GM21723 (cell line): Measurements from ENCODE around the gene DPY19L2.
"Not testable (repeated sequence)": the region's sequence is repeated elsewhere in the genome, so short reads cannot be mapped to it uniquely, and the experiment has no call there.

ENCODE experiments used
- ATAC-seq: cut with Tn5 transposase; IDR thresholded peaks from one replicate; pipeline ENCODE4 v1.9.1; 2021; ENCODE audit warnings: mild to moderate bottlenecking, moderate library complexity; ENCODE audit not compliant: unreplicated experiment

Gene DPY19L2

DNA sequence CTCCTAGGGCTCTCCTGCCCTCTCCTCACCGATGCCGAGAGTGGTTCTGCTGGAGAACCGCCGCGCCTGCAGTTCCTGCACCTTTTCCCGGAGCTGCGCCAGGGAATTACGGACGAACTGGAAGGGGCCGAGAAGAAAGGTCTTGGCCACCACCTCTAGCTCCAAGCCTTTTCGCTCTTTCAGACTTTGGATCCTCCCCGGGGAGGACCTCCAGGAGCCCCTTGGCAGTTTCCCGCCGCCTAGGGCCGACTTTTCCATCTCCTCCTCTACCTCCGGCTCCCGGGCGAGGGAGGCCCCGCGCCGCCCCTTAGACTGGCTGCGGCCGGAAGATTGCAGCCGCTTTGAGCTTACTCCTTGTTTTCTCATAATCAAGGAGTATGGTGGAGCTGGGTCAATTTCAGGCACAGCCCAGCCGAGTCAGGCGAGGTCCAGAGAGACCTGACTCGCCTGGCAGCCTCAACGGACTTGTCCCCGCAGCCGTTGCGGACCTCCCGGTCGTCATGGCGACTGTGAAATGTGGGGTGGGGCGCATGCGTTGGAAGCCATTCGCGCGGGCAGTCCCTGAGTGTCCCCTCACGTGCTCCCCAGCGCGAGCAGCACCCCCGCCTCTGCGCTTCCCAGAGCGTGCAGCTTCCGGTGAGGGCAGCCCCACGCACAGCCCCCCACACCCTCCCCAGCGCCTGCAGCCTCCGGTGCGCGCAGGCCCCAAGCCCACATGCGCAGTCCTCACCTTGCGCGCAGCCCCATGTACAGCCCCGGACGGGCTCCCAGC, at the start of gene DPY19L2:
Gene DPY19L2 (minus strand): TSS at position 466 of the 772 bp plus-strand sequence. CDS start 100 bp downstream, at position 366.
- ATAC-seq, result no peak

DNA sequence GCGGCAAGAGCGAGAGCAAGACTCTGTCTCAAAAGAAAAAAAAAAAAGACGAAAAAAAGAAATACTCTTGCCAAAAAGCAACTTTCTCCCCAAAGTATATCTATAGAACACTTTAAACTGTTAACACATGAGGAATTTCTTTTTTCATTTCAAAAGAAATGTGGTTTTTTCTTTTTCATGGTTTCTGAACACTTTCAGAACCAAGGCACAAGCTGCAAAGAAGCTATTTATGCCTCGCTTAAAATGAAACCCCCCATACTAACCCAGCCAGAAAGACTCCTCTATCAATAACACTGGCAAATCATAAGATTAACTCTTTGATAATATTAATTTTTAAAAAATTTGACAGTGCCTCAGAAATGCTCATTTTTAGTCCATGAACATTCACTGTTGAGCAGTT, 48.6 kb upstream of the DPY19L2 start:
- peak; percentile 39 for ATAC-seq

DNA sequence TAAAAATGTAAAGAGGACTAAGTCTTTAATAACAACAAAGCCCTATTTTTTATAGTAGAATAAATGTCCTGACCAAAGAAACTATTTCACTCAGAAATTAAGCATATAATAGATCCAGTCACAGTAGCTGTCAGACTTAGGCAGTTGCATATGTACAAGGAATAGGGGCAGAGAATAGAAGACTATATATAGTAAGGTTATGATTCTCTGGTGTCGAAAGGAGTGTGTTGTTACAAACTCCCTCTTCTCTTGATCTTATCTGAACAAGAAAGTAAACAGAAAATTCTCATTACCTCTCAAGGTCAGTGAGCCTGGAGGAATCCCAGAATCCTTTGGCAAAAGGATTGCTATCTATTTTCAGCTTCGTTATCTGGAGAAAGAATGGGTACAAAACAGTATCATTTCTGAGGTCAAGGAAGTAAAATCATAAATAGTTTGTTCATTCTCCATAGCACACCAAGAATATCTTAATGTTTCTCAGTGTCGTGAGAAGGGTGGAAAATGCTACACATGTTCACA, 46.9 kb upstream of the DPY19L2 start:
- ATAC-seq, result not testable (repeated sequence)

DNA sequence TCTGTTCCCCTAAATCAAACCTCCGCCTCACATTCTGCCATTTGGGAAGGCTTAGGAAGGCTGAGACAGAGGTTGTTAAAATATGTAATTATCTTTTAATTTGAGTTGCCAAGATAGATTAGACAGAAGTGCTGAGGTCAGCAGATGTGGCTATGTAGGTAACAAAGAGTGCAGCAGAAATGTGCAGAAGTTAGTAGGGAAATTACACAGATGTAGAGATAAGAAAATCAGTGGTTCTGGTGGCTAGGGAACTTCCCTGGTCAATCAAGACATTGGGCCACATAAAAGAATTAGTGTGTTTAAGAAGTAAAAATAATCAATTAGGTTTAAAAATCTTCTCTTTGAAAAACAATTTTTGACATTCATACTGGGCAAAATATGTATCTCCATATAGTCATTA, 46.1 kb upstream of the DPY19L2 start:
- not testable (repeated sequence) for ATAC-seq

DNA sequence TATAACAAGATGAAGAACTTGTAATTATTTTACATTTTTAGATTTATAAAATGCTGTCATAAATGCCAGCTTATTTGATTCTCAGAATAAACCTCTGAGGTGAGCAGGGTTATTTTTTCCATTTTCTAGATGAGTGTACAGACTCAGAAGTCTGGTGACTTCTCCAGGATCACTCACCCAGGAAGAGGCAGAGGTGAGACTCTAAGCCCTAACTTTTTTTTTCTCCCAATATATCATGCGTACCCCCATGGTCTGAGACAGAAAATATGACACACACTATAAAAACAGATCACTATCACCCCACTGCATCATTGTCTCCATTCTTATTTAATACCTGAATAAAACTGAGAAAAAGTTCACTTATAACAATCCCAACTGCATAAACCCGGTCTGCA, 45.4 kb upstream of the DPY19L2 start:
- not testable (repeated sequence) for ATAC-seq

DNA sequence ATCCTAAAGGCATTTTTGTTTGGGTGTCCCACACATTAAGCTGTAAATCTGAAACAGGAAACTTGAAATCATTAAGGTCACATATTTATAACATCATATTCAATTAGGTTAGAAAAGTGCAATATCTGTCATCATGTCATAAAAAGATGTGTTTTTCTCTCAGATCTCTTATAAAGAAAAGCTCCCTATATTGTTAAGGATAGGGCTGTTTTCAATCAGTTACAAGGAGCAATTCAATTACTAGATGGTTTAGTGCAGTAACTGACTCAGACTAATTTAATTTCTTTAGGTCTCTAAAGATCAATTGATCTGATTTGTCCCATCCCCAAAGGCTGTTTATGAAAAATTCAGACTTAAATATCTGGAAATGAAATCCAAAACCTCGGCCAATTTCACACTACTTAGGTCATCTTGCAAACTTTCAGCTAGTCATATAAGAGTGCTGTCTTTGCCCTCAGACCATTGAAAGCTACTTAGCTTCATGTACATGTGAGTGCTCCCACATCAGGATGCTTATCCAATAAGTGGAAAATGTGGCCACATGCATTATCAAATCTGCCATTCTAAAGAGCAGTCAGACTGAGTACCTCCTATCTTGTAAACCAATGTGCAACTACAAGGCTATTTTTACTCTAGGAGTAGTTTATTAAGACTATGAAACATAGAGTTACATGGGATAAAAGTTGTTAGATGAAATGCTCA, 44.8 kb upstream of the DPY19L2 start:
- not testable (repeated sequence) for ATAC-seq

DNA sequence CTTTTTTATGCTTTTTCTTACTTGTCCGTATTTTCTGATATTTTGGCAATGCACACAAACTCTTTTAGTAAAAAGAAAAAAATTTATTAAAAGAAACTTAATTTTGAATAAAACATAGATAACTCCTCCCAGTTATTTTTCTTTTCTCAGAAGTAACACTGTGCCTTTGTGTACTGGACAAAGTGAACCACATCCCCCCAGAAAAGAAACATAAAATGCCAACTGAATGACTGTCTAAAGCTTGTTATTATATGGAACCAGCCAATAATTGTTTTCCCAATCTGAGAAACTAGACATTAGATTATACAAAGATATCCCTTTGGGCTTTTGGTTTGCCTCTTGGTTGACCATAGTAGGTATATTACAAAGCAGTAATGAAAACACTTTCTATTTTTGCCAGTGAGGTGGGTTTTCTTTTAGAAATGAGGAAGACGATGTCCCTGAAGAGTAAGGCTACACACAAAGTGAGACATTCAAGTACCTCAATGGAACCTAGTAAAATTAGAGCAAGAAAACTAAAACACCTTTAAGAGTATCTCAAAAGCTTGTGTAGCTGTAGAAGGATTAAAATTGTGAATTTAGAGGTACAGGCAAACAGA, 44.2 kb upstream of the DPY19L2 start:
- ATAC-seq, result not testable (repeated sequence)

DNA sequence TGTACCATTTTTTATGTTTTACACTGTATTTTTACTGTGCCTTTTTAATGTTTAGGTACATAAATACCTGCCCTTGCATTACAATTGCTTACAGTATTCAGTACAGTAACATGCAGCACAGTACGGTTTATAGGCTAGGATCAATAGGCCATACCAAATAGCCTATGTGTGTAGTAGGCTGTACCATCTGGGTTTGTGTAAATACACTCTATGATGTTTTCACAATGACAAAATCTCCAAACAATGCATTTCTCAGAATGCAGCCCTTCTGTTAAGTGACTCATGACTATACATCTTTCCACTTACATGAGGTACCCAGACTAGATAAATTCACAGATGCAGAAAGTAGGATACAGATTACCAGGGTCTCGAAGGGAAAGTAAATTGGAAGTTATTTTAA, 43.0 kb upstream of the DPY19L2 start:
- not testable (repeated sequence) for ATAC-seq

DNA sequence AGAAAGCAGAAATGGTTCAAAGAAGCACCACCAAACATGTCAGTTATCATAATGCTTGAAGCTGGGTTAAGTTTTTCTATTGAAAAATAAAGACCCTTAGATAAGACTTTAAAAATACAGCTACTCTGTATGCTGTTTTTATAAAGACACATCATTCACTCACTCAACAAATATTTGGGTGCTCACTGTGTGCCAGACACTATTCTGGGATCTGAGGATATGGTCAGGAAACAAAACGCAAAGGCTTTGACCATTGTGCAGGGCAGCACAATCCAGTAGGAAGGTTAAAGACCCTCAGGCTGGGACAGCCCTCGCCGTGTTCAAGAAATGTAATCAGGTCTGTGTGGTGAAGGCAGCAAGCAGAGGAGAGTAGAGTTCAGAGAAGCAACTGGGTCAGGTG, 38.0 kb upstream of the DPY19L2 start:
- ATAC-seq, result no peak

DNA sequence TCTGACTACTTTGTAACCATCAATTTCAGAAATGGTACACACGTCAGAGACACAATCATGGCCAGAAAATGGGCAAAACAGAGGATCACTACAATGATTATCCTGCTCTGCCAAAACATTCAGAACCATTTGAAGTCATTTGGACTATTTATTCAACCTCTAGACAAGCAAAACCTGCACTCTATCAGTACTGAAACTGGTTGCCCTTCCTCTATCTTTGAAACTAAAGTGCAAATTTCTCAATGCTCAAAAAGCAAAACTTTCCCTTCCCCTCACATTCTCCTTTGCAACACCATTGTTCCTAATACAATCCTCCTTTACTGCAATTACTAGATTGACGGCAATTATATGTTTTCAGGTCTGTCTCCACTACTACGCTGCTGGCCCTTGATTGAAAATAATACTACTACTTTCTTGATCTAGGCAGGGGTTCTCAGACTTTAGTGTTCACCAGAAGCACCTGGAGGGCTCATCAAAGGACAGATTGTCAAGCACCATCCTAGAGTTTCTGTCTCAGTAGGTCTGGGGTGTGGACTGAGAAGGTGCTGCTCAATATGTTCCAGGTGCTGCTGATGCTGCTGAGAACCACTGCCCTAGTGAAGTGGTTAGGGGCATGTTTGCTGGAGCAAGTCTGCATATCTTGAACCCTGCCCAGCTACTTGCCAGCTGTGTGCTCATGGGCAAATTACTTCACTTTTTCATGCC, 31.5 kb upstream of the DPY19L2 start:
- ATAC-seq, result not testable (repeated sequence)

DNA sequence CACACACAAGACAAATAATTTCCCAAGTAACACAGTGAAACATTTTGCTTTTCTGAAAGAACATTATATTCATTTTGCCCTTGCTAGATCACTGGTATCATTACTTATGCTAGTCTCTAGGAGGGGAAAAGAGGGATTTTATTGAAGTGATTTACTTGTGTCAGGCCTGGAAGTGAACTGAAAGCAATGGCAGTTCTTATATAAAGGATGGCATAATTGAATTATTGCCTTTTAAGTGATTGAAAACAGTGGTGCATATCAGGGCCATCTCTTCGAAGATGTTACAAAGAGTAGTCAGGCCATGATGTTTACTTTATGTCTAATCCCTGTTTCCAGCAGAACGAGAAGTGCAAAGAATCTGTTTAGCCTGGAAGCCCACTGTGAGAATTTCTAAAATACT, 30.7 kb upstream of the DPY19L2 start:
- ATAC-seq, result not testable (repeated sequence)

DNA sequence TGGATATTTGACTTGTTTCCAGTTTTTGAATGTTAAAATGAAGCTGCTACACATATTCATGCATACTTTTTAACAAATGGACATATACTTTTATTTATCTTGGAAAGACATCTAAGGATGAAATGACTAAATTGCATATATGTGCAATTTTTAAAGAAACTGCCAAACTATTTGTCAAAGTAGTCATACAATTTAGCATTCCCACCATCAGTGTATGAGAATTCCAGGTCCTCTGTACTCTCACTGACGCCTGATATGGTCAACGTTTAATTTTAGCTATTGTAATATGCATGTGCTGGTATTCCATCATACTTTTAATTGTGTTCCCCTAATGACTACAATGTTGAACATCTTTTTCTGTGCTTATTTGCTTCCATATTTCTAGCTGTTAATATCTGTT, 22.5 kb upstream of the DPY19L2 start:
- ATAC-seq, result not testable (repeated sequence)

DNA sequence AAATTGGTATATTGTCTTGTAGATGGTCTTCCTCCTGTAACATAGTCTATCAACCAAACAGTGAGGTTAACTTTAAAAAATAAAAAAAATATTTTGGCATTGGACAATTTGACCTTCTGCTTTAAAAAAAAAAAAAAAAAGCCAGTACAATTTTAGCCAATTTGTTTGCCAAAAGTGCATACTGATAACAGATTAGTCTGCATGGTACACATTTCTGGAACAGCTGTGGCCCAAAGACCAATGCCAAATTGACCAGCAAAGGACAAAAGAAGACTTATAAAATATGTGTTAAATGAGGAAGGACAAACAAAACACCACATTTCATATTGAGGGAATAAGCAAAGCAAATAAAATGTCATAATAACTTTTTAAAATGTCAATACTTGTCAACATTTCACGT, 20.8 kb upstream of the DPY19L2 start:
- not testable (repeated sequence) for ATAC-seq

DNA sequence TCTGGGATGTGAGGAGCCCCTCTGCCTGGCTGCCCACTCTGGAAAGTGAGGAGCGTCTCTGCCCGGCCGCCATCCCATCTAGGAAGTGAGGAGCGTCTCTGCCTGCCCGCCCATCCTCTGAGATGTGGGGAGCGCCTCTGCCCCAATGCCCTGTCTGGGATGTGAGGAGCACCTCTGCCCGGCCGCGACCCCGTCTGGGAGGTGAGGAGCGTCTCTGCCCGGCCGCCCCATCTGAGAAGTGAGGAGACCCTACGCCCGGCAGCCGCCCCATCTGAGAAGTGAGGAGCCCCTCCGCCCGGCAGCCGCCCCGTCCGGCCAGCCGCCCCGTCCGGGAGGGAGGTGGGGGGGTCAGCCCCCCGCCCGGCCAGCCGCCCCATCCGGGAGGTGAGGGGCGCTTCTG, 18.3 kb upstream of the DPY19L2 start:
- not testable (repeated sequence) for ATAC-seq

DNA sequence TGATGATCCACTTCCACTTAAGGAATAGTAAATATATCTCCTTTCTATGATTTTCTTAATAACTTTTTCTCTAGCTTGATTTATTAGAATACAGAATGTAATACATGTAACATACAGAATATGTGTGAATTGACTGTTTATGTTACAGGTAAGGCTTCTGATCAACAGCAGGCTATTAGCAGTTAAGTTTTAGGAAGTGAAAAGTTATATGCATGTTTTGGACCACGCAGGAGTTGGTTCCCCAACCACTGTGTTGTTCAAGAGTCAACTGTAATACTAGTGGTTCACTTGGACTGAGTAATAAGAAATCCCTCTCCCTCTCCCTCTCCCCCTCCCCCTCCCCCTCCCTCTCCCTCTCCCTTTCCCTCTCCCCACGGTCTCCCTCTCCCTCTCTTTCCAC, 17.5 kb upstream of the DPY19L2 start:
- ATAC-seq, result not testable (repeated sequence)

DNA sequence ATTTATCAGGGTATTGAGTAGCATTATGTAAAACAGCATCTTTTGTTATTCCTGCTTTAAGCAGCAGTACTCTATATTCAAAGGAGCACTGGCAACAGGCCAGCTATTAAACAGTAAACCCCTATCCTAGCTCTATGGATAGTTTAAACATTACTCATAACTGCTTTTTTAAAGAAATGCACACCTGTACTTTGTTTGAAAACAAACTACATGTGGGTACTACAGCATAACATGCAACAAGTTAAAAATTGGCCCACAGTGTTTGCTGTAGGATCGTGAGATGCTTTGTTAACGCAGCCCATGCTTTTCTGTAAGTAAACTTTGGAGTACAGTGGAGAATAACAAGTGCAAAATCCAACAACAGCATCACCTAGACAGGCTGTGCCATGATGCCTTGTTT, 14.3 kb upstream of the DPY19L2 start:
- not testable (repeated sequence) for ATAC-seq

DNA sequence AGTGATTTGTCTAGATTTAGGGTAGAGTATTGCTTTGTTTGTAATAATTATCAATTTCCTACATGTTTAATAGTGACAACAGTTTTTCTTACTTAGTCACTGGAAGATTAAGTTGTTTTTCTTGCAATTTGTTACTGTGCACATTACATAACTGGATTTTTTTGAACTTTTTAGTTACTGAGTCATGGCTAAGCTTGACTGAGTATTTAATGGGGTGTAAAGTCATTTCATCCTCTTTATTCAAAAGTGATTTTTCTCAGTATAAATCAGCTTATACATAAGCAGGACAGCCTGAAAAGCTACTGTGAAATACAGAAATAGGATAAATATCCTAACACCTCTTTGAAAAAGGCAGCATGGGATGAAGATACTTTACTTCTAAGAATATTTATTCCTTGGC, 12.5 kb upstream of the DPY19L2 start:
- ATAC-seq, result not testable (repeated sequence)

DNA sequence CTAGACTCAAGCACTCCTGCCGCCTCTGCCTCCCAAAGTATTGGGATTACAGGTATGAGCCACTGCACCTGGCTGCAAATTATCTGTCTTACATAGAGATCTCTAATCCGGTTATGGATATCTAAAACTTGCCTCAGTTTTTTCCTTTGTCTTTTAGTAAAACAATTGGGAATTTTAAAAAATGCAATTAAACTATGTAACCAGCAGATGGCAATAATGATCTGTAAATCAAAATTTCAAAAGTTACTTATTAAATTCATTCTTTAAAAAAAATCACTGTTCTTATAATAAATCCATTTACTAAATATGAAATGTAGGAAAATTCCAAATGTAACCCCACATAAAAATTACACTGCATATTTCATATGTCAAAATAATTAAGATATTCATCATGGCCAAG, 4.3 kb upstream of the DPY19L2 start:
- not testable (repeated sequence) for ATAC-seq

DNA sequence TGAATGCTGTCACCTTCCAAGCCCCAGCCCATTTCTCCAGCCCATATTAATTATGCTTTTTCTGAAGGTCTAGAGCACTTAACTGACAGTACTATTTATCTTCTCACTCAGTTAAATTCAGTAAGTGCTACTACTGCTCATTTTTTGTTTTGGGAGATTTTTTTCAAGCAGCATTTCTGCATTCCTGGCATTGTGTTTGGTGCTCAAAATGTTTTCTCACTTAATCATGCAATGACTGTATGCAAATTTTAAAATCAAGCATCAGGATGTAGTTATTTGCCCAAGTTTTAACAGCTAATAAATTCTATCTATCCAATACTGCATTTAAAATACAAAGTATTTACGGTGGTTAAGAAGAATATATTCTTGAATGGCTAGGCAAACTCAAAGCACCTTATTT, 1.6 kb upstream of the DPY19L2 start:
- ATAC-seq, result not testable (repeated sequence)

DNA sequence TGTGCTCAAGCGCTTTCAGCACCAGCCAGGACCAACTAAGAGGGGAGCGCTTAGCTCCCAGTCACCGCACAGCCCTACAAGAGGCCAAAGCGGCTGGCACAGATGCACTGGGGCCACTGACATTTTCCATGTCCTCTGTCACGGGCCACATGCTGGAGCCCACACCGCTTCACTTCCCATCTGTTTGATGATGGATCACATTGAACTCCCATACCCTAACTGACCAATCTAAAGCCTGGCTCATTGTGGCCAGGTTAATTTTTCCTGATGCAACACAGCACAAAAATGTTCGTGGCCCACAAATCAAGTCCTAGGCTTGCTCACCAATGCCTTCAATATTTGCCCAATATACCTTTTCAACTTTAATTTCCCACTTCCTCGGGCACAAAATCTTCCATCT, 1.1 kb upstream of the DPY19L2 start:
- ATAC-seq, result not testable (repeated sequence)

DNA sequence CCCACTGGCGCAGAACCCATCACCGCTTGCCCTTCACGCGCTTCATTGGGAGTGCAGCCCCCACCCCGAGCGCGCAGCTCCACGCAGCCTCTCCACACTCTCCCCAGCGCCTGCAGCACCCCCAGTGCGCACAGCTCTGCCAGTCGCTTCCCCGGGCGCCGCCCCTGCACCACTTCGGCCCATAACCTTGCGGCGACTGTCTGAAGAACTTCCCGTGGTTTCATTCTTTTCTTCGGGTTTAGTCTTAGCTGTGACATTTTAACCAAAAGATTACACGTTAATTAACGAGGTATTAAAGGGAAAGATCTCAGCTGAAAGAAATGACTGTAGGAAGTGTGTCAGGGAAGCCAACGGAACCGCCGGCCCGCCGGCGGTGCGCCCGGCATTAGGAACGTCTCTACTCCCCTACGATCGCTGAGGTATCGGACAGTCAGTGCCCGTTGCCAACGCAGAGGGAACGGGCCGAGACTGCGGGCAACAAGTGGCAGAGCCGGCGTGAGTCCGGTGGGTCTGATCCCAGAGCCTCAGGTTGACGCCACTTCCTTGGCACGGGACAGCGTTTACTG, 590 bp upstream of the DPY19L2 start:
- ATAC-seq, result not testable (repeated sequence)
